ENCODE measurements around the gene F8.
"Not testable (repeated sequence)": the region's sequence is repeated elsewhere in the genome, so short reads cannot be mapped to it uniquely, and the experiment has no call there.

Gene F8

DNA sequence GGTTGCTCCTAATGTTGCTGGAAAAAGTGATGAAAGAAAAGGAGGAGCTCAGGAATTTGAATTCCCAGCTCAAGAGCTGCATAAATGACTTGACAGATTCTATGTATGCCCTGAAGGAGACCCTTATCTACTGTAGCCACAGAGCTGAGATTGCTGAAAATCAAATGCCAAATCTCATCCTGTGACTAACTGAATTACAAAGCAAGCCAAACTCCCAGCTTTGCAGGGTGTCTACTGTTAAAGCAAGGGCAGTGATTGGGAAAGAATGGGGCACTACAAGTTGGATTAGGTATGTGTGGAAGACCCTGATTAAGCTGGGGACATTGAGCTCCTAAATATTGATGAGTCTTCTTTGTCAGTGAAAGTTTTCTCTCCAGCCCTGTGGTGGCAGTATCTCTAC is 167.3 kb downstream of the F8 start:
- no peak for DNase-seq

DNA sequence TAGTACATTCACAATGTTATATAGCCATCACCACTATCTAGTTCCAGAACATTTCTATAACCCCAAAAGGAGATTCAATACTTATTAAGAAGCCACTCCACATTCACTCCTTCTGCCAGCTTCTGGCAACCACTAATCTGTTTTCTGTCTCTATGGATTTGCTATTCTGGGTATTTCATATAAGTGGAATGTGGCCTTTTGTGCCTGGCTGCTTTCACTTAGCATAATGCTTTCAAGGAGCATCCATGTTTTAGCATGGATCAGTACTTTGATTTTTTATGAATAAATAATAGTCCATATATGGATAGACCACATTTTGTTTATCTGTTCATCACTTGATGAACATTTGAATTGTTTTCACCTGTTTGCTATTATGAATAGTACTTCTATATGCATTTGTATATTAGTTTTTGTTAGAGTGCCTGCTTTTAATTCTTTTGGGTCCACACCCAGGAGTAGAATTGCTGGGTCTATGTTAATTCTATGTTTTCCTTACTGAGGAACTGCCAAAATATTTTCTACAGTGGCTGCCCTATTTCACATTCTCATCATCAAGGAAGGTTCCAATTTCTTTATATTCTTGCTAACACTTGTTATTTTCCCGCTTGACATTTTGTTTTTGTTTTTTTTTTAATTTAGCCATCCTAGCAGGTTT is 171.4 kb downstream of the F8 start:
- DNase-seq: no peak

DNA sequence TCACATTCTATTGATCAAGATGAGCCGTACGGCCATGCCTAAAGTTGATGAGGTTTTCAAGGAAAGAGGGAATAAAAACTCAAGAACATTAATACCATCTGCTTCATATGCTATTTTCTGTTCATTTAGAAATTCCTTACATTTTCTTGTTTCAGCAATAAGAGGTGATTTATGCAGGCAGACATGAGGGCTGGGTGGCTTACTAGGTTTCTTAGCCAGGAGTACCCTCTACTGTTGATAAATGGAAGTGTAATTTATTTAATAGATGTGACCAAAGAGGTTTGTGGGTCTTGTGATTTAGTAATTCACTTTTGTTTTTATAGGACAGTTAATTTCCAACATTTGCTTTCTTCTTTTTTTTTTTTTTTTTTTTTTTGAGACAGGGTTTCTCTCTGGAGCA is 181.7 kb downstream of the F8 start:
- DNase-seq: peak; percentile 7

DNA sequence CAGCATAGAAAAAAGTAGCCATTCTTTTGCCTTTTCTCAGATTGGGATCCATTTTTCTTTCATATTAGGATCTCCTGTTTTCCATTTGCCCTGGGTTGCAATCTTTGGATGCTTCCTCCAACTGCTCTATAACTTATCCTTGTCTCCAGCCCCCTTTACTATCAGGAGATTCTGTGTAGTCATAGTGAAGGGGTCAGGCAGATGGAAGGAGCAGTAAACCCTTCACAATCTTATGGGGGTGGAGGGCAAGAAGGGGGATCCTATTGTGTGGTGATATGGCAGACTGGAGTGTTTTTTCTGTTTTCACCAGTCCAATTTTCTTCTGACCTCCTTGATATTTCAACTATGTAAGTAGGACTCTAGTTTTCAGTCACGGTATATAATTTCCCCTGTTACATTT is 186.4 kb downstream of the F8 start:
- no peak for DNase-seq

DNA sequence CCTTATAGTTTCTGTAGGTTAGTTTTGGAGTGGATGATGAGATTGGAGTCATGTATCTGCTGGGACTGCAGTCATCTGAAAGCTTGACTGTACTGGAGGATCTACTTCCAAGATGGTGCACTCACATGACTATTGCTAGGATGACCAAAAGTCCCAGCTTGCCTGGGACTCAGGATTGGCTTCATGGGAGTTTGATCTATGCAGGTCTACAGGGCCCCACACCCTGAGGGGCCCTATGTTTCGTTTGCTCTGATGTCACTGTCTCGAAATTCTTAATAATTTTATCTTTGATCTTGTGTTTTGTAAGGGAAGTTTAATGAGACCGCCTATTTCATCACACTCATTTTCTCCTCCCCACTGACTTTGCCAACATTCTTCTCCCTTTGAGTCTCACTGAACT is 188.0 kb downstream of the F8 start, which contains the start of gene SMIM9:
TSS of gene SMIM9 (minus strand) at position 101 of the 400 bp plus-strand sequence. CDS start 3,806 bp downstream, outside the sequence.
- no peak for DNase-seq

DNA sequence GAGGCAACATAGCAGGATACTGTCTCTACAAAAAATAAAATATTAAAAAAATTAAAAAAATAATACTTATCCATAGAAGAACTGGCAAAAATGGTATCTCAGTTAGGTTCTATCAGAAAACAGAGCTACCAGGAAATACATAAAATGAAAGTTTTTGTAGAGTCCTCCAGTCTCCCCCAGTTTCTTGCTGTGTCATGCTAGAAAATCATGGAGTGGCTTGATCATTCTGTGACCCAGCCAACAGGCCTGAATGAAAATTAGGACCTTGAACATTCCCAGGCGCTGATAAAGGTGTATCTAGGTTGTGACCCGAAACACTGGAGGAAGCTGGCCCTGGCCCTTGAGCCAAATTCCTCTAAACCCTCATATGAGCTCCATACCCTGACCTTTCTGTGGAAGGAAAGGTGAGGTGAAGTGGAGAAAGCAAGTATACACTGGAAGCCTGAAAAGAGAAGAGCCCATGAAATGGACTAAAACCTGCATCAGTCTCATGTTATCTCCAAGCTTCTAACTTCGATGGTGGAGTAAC is 188.7 kb downstream of the F8 start:
- DNase-seq: no peak

DNA sequence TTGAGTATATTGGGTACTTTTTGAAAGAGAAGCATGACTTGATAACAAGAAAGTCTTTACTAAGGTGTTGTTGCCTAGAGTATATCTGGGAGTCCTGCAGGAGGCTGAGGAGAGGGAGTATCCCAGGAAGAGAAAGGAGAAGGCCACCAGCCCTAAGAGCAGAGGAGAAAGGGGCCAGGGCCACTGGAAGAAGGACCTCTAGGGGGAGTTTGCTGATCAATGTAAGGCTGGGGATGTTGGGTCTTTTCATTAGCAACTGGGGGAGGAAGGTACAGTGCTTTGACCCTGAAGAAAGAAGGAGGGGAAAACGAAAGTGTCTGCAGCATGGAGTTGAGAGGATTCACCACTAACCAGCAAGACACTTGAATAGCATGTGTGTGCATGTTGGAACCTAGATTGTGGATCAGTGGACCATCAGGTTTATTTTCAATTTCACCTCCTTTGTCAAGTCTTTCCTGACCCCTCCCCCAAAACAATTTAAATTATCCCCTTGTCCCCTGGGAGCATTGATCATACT is 192.5 kb downstream of the F8 start:
- no peak for DNase-seq

DNA sequence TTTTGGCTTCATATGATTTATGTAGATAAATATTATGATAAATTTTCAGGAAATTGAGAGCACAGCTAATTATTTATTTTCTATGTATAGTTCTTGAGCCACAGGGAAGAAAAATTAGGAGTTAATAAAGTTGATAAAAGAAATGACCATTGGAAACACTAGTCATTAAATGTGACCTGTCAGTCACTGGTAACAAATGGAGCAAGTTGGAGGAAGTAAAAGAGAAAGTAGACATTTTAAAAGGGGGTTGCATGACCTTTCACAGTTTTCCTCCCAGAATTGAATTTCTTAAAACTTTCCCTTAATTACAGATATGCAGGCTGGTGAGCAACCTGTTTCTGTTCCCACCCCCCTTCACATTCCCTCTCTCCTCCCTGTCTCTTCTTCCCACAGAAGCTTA is 193.4 kb downstream of the F8 start:
- no peak for DNase-seq

DNA sequence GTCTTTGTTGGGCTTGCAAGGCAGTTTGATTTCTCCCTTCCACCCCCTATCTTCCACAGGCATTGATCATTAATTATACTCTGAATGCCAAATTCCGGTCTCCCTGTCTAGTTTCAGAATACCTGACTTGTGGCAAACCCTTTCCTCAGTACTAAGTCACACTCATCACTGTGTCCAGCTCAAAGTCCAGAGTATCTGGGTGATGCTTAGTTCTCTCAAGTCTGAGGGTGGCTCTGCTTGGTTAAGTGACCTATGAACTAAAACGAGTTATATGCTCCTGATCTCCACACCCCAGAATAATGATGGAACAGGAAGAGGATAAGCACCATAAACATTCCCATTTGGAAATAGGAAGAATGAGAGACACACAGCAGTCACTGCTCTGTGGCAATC is 194.5 kb downstream of the F8 start:
- no peak for DNase-seq

DNA sequence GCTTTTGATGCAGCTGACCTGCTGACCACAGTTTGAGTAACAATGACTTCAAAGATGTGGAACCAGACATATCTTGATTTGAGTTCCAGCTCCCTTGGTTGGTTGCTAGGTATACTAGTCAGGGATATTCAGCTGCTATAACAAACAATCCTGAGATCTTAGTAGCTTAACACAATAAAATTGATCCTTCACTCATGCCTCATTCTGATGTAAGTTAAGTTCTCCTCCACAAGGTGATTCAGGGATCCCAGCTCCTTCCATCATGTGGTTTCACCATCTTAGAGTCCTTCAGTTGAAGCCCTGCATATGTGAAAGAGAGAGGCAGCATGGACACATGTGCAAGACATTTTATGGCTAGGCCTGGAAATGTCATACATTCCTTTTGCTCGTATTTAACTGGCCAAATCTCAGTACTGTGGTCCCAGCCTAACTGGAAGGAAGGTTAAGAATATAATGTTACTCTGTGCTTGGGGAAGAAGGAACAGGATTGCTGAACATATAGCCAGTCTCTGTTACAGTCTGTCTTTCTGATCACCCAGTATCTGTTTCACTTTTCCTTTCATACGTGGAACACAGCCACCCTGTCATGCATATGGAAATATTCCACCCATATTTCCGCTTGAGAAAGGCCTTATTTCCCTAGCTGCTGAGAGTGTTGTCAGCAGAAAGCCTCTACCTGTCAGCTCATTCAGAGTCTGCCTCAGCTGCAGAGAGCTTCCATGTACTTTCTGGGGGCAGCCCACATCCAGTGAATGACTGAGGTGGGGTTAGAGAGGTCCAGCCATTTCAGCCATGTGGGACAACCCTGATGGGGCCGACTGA is 195.1 kb downstream of the F8 start:
- DNase-seq: no peak

DNA sequence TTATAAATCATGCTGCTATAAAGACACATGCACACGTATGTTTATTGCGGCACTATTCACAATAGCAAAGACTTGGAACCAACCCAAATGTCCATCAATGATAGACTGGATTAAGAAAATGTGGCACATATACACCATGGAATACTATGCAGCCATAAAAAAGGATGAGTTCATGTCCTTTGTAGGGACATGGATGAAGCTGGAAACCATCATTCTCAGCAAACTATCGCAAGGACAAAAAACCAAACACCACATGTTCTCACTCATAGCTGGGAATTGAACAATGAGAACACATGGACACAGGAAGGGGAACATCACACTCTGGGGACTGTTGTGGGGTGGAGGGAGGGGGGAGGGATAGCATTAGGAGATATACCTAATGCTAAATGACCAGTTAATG is 196.9 kb downstream of the F8 start:
- not testable (repeated sequence) for DNase-seq

DNA sequence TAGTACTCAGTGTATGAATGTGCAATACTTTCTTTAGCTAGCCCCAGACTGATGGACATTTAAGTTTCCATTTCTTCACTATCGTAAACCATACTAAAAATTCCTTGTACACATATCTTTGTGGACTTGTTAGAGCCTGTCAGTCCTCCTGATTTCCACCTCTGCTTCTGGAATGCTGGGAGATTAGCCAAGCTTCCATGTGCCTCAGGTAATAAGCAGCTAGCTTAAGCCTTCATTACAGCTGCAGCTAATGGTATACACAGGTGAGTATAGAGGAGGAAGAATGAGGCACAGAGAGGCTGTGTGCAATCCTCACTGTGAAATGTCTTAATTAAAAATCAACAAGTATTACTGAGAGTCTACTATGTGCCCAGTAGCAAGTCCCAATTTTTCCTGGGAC is 197.9 kb downstream of the F8 start:
- DNase-seq: no peak

DNA sequence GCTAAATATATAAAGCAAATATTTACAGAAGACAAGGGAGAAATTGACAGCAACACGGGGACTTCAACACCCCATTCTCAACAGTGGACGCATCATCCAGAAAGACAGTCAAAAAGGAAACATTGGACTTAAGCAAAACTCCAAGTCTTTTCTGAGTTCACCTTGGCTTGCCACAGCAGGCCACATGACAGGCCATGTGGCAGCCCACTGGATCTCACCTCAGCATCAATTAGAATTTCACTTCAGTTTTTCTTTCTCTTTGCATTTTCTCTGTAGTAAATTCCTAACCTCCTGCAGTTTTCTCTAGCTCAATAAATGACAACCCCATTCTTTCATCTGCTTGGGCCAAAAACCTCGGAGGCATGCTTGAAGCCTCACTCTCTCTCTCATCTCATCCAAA is 200.5 kb downstream of the F8 start:
- DNase-seq: no peak

DNA sequence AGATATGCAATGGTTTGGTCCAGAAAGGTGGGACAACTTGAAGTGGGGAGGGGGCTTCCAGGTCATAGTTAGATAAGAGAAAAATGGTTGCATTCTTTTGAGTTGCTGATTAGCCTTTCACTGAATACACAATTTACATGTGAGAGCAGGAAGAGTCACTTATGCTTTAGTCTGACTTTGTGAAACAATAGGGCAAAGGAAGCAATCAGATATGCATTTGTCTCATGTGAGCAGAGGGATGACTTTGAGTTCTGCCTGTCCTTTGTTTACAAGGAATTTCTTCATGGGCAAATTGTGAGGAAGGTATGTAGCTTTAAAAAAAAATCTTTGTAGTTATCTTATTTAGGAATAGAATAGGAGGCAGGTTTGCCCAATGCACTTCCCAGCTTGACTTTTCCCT is 201.0 kb downstream of the F8 start:
- DNase-seq: no peak

DNA sequence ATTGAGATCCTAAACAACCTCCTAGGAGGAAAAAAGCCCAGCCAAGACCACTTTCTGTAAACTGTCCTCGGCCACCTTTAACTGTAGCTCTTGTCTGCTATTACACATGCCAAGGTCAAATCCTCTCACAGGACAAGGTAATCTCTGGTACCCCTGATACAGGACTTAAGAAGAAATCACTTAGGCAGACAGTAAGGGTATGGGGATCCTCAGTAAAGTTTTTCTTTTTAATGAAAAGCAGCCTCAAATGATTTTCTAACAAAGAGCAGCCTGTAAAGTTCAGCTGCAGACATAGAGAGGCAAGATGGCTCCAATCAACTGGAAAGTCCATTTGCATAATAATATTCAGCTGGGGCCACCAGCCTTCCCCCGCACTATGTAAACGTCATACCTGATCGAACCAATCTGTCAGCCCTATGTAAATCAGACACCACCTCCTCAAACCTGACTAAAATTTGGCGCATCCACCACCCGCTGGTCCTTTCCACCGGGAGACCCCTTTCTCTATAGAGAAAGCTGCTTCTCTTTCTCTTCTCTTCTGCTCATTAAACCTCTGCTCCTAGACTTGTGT is 202.7 kb downstream of the F8 start:
- DNase-seq: no peak

DNA sequence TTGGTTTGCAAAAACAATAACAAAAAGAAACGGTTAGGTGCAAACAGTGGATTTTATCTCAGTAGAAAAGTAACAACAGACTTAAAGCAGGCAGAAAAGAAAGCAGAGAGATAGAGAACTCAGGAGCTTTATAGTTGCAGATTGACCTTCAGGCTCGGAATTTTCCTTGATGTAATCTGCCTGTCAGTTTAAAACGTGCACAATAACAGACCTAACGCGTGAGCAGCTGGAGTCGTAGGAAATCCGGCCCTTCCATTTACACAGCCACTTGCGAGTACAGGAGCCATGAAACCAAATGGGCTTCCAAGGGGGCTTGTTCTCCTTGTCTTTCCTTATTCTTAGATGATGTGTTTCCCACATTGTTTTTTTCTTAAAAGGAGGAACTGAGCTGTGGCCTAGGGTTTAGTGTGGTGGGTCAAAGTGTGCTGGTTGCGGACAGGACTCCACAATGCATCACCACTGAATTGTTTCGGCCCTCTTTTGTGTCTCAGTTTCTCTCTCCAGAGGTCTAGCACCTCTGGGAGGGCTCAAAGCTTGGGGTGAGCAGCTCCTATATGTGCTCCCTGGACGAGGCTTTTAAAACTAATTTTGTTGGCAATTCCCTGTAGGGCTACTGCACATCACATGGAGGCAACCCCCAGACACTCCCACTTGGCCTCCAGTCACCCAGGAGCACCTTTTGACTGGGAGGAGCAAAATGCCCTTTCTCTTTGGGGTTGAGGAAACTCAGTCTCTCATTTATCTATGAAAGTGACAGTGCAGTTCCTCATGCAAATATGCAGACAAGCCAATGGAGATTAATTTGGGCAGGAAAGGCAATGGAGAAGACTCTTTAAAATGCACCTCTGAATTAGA is 203.4 kb downstream of the F8 start:
- DNase-seq: no peak

DNA sequence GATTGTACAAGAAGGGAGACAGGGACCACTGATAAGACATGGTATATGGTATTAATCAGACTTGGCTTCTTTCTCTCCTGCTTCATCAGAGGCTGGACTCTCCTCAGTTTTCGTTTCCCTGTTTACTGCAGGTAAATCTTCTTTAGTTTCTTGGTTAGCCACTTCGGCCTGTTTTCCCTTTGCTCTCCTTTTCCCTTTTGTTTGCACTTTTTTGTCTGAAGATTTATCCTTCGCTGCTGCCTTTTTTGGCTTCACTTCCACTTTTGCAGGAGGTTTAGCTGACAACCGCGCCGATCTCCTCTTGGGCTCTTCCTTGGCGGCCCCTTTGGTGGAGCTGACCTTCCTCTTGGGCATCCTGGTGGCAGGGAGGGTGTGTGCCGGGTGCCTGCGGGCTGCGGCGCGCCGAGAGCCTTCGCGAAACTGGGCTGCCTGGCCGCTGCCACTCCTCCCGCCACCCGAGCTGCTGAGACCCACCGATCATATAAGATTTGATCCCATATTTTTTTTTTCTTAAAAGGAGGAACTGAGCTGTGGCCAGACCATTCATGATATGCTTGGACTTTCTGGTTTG is 205.4 kb downstream of the F8 start:
- DNase-seq: not testable (repeated sequence)

DNA sequence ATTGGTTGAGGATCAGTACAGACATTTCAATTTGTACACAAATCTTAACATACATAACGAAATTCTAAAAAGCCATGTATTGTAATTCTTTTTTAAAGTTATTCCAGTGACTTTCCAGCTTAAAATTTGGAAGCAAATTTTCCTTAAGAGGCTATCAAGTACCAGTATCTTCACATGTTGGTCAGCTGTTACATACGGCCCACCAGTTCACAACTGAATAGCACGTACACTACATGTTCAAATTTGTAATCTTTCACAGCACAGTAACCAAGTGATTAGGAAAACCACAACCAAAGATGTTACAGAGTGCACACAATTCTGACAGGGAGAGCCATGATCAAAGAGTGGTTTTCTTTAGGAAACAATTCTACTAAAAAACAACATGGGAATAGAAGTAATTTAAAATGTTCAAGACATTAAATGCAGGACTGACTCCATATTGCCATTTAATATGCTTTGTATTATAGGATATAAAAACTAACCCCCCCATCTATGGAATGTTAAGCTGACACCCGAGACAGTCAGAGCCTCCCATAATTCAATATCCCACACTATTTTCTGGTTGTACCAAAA is 206.1 kb downstream of the F8 start:
- not testable (repeated sequence) for DNase-seq

DNA sequence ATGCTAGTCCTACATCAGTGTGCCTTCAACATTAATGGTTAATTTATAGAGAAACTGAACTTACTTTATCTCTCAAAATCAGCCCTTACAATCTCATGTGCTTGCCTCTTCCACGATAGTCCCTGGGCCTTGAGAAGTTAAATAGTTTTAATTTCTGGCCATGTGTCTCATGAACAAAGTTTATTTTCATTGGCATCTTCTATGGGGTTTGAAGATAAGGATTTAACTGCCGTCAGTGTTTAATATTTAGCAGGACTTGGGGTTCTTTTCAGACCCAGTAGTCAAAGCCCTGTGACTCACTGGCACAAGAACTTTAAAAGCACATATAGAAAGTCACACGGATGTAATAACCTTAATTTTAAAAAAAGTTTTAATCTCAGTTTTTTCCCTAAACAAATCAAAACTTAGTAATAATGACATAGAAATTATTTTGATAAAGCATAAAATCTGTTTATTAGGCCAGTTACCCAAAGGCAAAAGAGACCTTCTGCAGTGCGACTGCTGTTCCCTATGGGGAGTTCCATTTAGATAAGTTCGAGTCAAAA is 207.2 kb downstream of the F8 start:
- no peak for DNase-seq

DNA sequence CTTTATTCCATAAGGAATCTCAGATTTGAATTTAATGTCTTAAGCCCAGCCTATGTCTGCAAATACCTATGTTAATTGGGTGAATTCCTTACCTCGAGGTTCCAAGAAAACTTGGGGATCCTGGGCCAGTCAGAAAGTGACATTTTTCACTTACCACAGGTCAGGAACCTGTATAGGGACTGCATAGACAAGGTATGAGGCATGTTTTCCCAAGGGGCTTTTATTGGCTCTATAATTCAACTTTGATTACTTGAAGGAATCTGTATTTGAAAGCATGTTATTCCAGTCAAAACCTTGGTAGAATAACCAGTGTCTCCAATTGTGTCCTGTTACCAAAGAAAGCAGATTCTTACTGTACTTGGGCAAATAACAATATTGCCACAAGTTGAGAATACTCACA is 208.7 kb downstream of the F8 start:
- no peak for DNase-seq

DNA sequence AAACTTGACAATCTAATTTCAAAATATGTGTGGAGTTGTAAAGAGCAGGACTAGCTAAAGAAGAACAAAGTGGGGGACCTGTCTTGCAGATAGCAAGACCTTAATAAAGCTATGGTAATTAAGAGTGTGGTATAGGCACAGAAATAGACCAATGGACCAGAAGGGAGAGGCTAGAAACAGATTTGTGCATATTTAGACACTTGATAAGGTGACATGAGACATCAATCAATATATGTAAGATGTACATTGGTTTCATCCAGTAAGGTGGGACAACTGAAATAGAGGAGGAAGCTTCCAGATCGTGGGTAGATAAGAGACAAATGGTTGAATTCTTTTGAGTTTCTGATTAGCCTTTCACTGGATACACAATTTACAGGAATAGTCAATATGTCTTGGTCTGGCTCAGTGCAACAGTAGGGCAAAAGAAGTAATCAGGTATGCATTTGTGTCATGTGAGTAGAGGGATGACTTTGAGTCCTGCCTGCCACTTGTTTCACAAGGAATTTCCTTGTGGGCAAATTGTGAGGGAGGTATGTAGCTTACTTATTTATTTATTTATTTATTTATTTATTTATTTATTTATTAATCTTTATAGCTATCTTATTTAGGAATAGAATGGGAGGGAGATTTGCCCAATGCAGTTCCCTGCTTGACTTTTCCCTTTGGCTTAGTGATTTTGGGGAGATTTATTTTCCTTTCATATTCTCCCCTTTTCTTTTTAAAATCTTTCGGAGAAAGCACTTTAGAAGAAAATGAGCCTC is 210.0 kb downstream of the F8 start:
- no peak for DNase-seq
